NT2/D1 (cell line): ENCODE results near the gene RIC8A.

Experiments
- SUZ12 ChIP-seq: IDR thresholded peaks from 2 replicates; pipeline ENCODE4 v1.6.1; 2011; ENCODE audit not compliant: insufficient read length, insufficient read depth; ENCODE audit errors: extremely low read depth
- YY1 ChIP-seq: IDR thresholded peaks from 2 replicates; pipeline ENCODE4 v1.6.1; 2011; ENCODE audit not compliant: insufficient read length, insufficient read depth

GRCh38 chr11:214083-214482, 6.6 kb downstream of the RIC8A start:
- TF ChIP-seq YY1 (no peak), SUZ12 (no peak)
